ENCODE data around the gene SLC37A1.

SLC37A1 gene

GRCh38 chr21:42541174-42541573 lies 27.5 kb downstream of the SLC37A1 start:
- DNase-seq (ENCODE audit: low read depth): no peak
- H3K4me3 ChIP-seq (ENCODE audit: low read depth, low read length): no peak overlapping the region
- no peak for TF ChIP-seq CTCF (IDR thresholded peaks at IDR 0.05; ENCODE audit: control insufficient read depth, extremely low read depth, insufficient read depth)

- no peak for TF ChIP-seq CTCF (IDR thresholded peaks at IDR 0.05; ENCODE audit: control insufficient read depth, extremely low read depth, insufficient read depth)
Observed at GRCh38 chr21:42541618-42542017, 28.0 kb downstream of the SLC37A1 start.

GRCh38 chr21:42542196-42542595 lies 28.5 kb downstream of the SLC37A1 start:
- H3K4me3 ChIP-seq (ENCODE audit: low read depth, low read length): no peak overlapping the region
- no peak for TF ChIP-seq CTCF (IDR thresholded peaks at IDR 0.05; ENCODE audit: control insufficient read depth, extremely low read depth, insufficient read depth)
- DNase-seq (ENCODE audit: low read depth): no peak

More at GRCh38 chr21:42541618-42542017, 28.0 kb downstream of the SLC37A1 start:
- no peak overlapping the region for H3K4me3 ChIP-seq (ENCODE audit: low read depth, low read length)
- DNase-seq (ENCODE audit: low read depth): no peak

GRCh38 chr21:42542596-42542995 lies 28.9 kb downstream of the SLC37A1 start:
- no peak for TF ChIP-seq CTCF (IDR thresholded peaks at IDR 0.05; ENCODE audit: control insufficient read depth, extremely low read depth, insufficient read depth)
- no peak overlapping the region for H3K4me3 ChIP-seq (ENCODE audit: low read depth, low read length)

GRCh38 chr21:42543106-42543847 lies 29.6 kb downstream of the SLC37A1 start:
- TF ChIP-seq CTCF (IDR thresholded peaks at IDR 0.05; ENCODE audit: control insufficient read depth, extremely low read depth, insufficient read depth): no peak
- no peak overlapping the region for H3K4me3 ChIP-seq (ENCODE audit: low read depth, low read length)
- DNase-seq (ENCODE audit: low read depth): no peak

More at GRCh38 chr21:42542596-42542995, 28.9 kb downstream of the SLC37A1 start:
- DNase-seq (ENCODE audit: low read depth): no peak

GRCh38 chr21:42544544-42544943 lies 30.9 kb downstream of the SLC37A1 start:
- no peak for TF ChIP-seq CTCF (IDR thresholded peaks at IDR 0.05; ENCODE audit: control insufficient read depth, extremely low read depth, insufficient read depth)
- H3K4me3 ChIP-seq (ENCODE audit: low read depth, low read length): no peak overlapping the region
- no peak for DNase-seq (ENCODE audit: low read depth)

GRCh38 chr21:42545317-42545716 lies 31.7 kb downstream of the SLC37A1 start:
- no peak for DNase-seq (ENCODE audit: low read depth)
- H3K4me3 ChIP-seq (ENCODE audit: low read depth, low read length): no peak overlapping the region
- TF ChIP-seq CTCF (IDR thresholded peaks at IDR 0.05; ENCODE audit: control insufficient read depth, extremely low read depth, insufficient read depth): no peak

Measured in LNCaP clone FGC (cell line).